ENCODE results near the gene C18orf63. TPM values are rescaled to one million over a fixed set of nuclear protein-coding genes. Genes with fewer than 3 reads are reported as not detected.
A peak's percentile ranks its signal among the peaks of the same experiment; 100 is the strongest.

The C18orf63 gene
- total and polyA plus RNA-seq, 2 of the 4 experiments (the other 2 are of a cell fraction): not detected

- DNase-seq (peak; percentile 35), ATAC-seq (ENCODE audit: low read depth) (no peak)
- Histone ChIP-seq H3K56ac (ENCODE audit: extremely low read depth, insufficient read depth, low read length) (0 out of 2 replicates have a peak overlapping the region, but pooled peaks have one; percentile 32), H3K9me1 (ENCODE audit: insufficient read depth, low read length) (peaks cover 14% of the 10 kb centered on the region), H4K8ac (ENCODE audit: low read depth in 2 of 2, low read length in 2 of 2) (peak overlapping the region; percentile 67 to 72; a peak in 2 of 4 replicates), H2BK15ac (ENCODE audit: low read depth, low read length) (peak overlapping the region; percentile 77; the same call in 2 of the 3 replicates), H2BK120ac (ENCODE audit: low read depth, low read length) (peak overlapping the region; percentile 80), H3K27me3 (ENCODE audit: control insufficient read depth, insufficient read depth, low read length) (no peaks in the 10 kb centered on the region), H3K4me1 (ENCODE audit: control insufficient read depth, insufficient read depth, low read length) (peaks cover 17% of the 10 kb centered on the region), H4K20me1 (ENCODE audit: insufficient read depth, low read length) (peaks cover 6% of the 10 kb centered on the region; the same call in 1 of the 2 replicates), H3K18ac (ENCODE audit: low read depth, low read length) (peak overlapping the region; percentile 51), H3K79me1 (ENCODE audit: low read depth in 1 of 2, low read length in 2 of 2) (peaks cover 12 to 42% of the 10 kb centered on the region in 2 experiments), H3K23ac (ENCODE audit: low read depth, low read length) (peak overlapping the region; percentile 68), H2AFZ (replicated peaks; ENCODE audit: low read length, poor library complexity) (no peak overlapping the region), H2BK20ac (ENCODE audit: low read depth, low read length) (peak overlapping the region; percentile 79), H3K4me3 (ENCODE audit: insufficient read depth, low read depth, low read length) (no peak overlapping the region), H2AK5ac (ENCODE audit: low read depth, low read length) (peak overlapping the region; percentile 85; the same call in 1 of the 2 replicates), H4K91ac (ENCODE audit: insufficient read depth, low read depth, low read length) (peak overlapping the region; percentile 72), H2BK5ac (ENCODE audit: low read depth, low read length, poor library complexity, severe bottlenecking) (peak overlapping the region; percentile 18), H3K14ac (replicated peaks; ENCODE audit: low read depth, low read length) (peak overlapping the region; percentile 71; the same call in 1 of the 2 replicates), H3K4me2 (ENCODE audit: low read depth, low read length) (peak overlapping the region; percentile 60), H4K5ac (ENCODE audit: low read depth, low read length) (peak overlapping the region; percentile 81; the same call in 1 of the 2 replicates), H3K36me3 (ENCODE audit: control insufficient read depth, insufficient read depth, low read length) (no peaks in the 10 kb centered on the region), H3K9ac (ENCODE audit: low read depth, low read length) (no peak overlapping the region), H2AK9ac (replicated peaks; ENCODE audit: low read depth, low read length, poor library complexity) (no peak overlapping the region), H3K27ac (ENCODE audit: insufficient read depth, low read length) (peak overlapping the region; percentile 52; the same call in 1 of the 2 replicates), H3K4ac (ENCODE audit: low read depth, low read length) (peak overlapping the region; percentile 79), H3K9me3 (ENCODE audit: control insufficient read depth, insufficient read depth, low read length) (no peaks in the 10 kb centered on the region)
- no TSS peak for BruUV-seq (replicated peaks)
- CTCF ChIA-PET: no interaction called here
- no peak for TF ChIP-seq NFE2L2 (IDR thresholded peaks at IDR 0.05; ENCODE audit: low read depth, low read length)
- no peak for TF ChIP-seq MAFK (IDR thresholded peaks at IDR 0.05; ENCODE audit: low read depth, low read length)
- TF ChIP-seq CEBPB (IDR thresholded peaks at IDR 0.05; ENCODE audit: low read depth, low read length): peak; percentile 42; the same call in 1 of the 2 replicates
- POLR2A ChIA-PET (ENCODE audit: unreplicated experiment): no interaction called here
- intact Hi-C loops (cut with micrococcal nuclease) (loop anchor here (5.0 kb wide), 1 partner anchor 37 kb away; no protein-coding TSS in a partner anchor), dilution Hi-C loops (cut with HindIII; ENCODE audit: low sequenced_read_pairs, unreplicated experiment) (no loop called here), in situ Hi-C loops (cut with MboI; ENCODE audit: low sequenced_read_pairs) (no loop called here)
- no CpG with 5 or more reads among the region's 3 CpGs for WGBS, 2 experiments (ENCODE audit: extremely low coverage in 2 of 2, insufficient read length in 1 of 2)
Measured at GRCh38 chr18:74289137-74289536, 26.5 kb upstream of the C18orf63 start.

Measured in IMR-90 (cell line).